HCEC 1CT (cell line): ENCODE results near the gene DIABLO.
"Not testable (repeated sequence)": the region's sequence is repeated elsewhere in the genome, so short reads cannot be mapped to it uniquely, and the experiment has no call there.

ENCODE experiments used
- DNase-seq: peaks from one replicate; pipeline ENCODE4 v3.0.0-alpha.2; 2017

Gene DIABLO

DNA sequence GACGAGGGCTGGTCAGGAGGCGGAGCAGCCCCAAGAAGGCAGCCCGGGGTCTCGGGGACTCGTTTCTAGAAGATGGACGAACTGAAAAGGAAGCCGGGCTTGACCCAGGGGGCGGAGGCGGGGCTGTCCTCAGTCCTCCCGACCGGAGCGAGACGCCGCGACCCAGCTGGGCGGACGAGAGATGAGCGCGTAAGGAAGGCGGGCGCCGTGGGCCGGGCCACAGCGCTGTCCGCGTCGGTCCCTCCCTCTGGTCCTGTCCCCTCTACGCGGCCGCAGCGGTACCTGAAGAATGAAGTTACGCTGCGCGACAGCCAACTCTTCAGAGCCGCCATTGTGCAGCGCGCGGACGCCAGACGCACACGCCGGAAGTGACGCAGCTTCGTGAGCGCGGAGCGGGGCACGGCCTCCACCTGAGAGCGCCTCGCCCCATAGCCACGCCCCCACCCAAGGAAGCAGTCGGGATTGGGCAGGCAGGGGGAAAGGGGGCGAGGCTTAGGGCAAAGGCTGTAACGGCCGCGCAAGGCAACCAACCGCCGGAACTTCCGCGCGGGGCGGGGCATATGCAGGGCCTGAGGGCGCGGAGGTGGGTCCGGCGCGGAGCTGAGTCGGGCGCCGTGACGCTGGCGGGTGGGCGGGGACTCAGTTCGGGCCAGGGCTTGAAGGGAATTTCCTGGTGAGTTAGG is at the start of gene DIABLO:
Gene DIABLO (minus strand): TSS at position 370 of the 683 bp plus-strand sequence. CDS start 38 bp downstream, at position 332.
- DNase-seq: peak; percentile 100

DNA sequence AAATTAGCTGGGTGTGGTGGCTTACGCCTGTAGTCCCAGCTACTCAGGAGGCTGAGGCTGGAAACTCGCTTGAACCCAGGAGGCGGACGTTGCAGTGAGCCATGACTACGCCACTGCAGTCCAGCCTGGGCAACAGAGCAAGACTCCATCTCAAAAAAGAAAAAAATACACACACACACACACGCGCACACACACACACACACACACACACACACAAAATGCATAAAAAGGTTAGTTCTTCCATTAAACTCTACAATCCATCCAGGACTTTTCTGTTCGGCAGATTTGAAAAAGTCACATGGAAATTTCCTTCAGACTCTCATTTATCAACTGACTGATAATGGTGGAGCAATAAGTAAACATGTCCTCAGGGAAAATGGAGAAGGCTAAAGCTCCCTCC is 49.6 kb upstream of the DIABLO start:
- no peak for DNase-seq

- DNase-seq: peak; percentile 95
Measured at GRCh38 chr12:122266230-122266901, 40.5 kb upstream of the DIABLO start, which contains the start of gene VPS33A. VPS33A (minus strand) TSS chr12:122266494; CDS start chr12:122266408, 86 bp downstream.

GRCh38 chr12:122265886-122266229 is 40.0 kb upstream of the DIABLO start:
- peak; percentile 18 for DNase-seq

DNA sequence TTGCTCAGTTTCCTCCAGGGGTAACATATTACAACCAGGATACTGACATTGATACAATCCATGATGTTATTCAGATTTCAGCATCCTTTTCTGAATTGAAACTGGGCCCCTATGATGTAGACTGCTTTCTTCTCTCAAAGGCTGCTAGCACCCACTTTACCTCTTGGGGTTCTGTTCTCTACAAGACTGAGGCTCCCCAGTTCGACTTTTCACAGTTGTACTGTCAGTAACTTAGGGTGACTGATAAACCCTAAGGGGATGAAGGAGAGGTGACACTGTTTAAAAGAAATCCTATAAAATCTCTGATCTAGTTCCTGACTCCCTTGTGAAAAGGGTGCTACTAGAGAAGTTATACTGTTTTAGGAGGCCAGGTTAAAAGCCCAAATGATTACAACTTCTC is 39.6 kb upstream of the DIABLO start:
- peak; percentile 1 for DNase-seq

DNA sequence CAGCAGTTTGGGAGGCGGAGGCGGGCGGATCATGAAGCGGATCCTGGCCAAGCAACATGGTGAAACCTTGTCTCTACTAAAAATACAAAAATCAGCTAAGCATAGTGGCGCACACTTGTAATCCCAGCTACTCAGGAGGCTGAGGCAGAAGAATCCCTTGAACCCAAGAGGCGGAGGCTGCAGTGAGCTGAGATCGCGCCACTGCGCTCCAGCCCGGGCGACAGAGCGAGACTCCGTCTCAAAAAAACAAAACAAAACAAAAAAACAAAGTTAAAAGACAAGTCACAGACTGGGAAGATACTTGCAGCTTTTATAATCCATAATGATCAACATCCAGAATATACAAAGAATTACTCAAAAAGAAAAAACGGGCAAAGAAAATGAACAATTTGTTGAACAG is 34.9 kb upstream of the DIABLO start:
- not testable (repeated sequence) for DNase-seq

- not testable (repeated sequence) for DNase-seq
Measured at GRCh38 chr12:122258939-122259338, 33.1 kb upstream of the DIABLO start.

GRCh38 chr12:122258462-122258861 is 32.6 kb upstream of the DIABLO start:
- DNase-seq: not testable (repeated sequence)

- DNase-seq: no peak
Measured at GRCh38 chr12:122250536-122250935, 24.7 kb upstream of the DIABLO start.

DNA sequence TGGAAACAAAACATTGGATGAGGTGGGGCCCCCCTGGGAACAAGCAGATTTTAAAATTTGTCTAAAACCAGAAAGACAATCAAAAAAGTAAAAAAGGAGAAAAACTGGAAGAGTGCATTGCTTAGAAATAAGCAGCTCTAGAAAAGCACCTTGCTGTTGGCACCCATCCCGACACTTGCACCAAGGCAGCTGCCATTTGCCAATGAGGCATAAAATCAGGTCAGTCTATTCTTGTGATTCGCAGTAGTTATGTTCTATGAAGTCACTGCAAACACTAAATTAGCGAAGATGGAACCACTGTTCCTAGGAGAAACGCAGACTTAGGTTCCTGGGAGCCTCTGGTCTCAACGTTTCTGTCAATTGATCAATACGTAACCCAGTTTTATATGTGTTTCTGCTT is 24.2 kb upstream of the DIABLO start:
- DNase-seq: no peak

DNA sequence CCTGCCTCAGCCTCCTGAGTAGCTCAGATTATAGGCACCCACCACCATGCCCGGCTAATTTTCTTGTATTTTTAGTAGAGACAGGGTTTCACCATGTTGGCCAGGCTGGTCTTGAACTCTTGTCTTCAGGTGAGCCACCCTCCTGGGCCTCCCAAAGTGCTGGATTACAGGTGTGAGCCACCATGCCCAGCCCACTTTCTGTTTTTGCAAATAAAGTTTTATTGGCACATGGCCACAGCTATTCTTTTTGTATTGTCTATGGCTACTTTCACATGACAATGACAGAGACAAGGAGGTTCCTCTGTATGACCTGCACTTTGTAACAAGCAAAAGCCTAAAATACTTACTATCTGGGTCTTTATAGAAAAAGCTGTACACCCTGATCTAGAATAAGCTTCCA is 19.7 kb upstream of the DIABLO start:
- no peak for DNase-seq

- DNase-seq: no peak
Measured at GRCh38 chr12:122244565-122245371, 18.9 kb upstream of the DIABLO start.

GRCh38 chr12:122243965-122244364 is 18.1 kb upstream of the DIABLO start:
- DNase-seq: no peak

DNA sequence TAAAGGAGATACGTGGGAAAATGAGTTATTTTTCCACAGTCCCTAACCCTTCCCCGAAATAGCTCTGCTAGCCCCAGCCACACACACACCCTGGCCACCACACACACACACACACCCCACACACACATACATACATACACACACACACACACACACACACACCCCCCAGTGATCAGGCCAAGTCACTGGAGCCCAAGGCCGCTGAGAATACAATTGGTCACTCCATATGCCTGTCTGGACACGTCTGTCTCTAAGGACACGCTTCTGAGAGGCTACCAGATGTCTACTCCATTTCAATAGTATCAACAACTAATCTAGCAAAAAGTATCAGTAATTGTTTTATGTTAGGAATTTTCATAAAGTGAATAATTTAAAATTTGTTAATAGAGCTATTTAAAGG is 13.0 kb upstream of the DIABLO start:
- no peak for DNase-seq

GRCh38 chr12:122235741-122236140 is 9.9 kb upstream of the DIABLO start:
- DNase-seq: no peak

GRCh38 chr12:122232691-122233090 is 6.8 kb upstream of the DIABLO start:
- no peak for DNase-seq

GRCh38 chr12:122230798-122231197 is 4.9 kb upstream of the DIABLO start:
- DNase-seq: no peak

DNA sequence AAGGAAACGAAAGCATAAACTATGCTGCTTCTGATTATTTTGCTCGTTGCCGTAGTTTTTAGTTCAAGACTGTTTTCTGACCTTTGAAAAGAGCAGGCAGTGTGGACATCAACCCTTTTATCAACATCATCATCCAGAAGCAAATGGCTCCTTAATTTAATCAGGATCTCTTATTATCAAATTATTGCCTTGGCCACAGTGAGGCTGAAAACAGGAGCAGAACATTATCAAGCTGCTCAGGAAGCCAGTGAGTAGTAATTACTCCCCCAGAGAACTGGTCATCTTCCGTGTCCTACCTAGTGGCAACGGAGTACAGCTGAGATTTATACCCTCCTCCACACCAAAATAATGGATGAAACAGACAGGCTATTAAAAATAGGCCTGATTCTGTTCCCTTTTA is 2.2 kb upstream of the DIABLO start:
- no peak for DNase-seq

DNA sequence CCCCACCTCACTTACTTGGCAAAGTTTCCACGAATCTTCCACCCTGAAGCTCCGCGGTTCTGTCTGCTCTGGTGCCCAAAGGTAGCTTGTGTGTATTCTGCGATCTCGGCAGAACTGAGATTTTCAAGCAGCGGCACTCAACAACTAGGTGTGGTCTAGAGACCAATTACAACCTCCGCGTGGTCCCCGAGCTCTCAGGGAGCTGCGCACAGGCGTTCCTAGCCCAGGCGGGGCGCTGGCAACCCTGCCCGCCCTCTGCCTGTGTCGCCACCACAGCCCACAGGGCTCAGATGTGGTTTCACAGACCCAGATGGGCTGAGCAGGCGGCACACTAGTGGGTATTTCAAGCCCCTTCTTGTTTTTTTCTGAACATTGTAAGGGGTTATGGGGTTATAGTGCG is 1.5 kb upstream of the DIABLO start:
- DNase-seq: no peak

DNA sequence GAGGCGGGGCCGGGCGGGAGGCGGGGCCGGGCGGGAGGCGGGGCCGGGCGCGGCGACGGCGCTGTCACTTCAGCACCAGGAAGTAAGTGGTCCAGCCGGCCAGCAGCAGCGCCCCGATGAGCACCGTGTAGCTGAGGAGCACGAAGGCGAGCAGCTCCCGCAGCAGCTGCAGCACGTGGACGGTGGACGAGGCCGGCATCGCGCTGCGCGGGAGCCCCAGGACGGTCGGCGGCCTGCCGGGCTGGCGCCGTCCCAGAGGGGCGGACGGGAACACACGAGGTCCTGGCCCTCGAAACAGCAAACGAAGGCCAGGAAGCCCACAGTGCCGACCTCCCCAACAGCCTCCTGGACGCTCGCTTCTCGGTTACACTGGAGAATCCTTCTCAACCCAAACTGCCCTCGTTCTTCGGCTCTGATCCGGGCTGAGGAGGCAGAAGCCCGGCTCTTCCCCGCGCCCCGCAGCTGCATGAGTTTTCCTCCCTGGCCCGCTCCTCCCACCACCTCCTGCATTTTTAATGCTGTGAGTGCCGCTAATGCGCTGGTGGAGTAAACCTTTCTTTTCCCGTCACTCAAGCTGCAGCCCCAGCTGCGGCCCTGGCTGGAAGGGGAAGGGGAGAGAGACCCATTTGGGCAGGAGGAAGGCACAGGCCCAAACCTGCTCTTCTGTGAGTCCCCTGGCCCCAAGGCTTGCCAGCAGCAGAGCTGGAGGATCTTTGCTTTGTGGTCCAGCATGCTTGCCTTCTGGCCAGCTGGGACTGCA is 694 bp upstream of the DIABLO start:
- no peak for DNase-seq

GRCh38 chr12:122216445-122216844 is 9.4 kb downstream of the DIABLO start:
- DNase-seq: no peak

- DNase-seq: peak; percentile 85
Measured at GRCh38 chr12:122215771-122216170, 10.1 kb downstream of the DIABLO start.
